GM19025 (cell line): ENCODE results near the gene GRIN1.
"Not testable (repeated sequence)": the region's sequence is repeated elsewhere in the genome, so short reads cannot be mapped to it uniquely, and the experiment has no call there.

Source experiments
- ATAC-seq: cut with Tn5 transposase; IDR thresholded peaks from one replicate; pipeline ENCODE4 v1.9.1; 2021; ENCODE audit warnings: mild to moderate bottlenecking, low read depth, moderate library complexity; ENCODE audit not compliant: unreplicated experiment

GRIN1 gene

GRCh38 chr9:137110911-137111787, 27.8 kb upstream of the GRIN1 start:
- ATAC-seq: no peak

- no peak for ATAC-seq
Measured at GRCh38 chr9:137111788-137112563, 27.0 kb upstream of the GRIN1 start.

- no peak for ATAC-seq
Measured at GRCh38 chr9:137112564-137113384, 26.2 kb upstream of the GRIN1 start.

GRCh38 chr9:137113385-137114159, 25.4 kb upstream of the GRIN1 start:
- no peak for ATAC-seq

- no peak for ATAC-seq
Measured at GRCh38 chr9:137114220-137114612, 24.7 kb upstream of the GRIN1 start.

GRCh38 chr9:137114613-137115393, 24.2 kb upstream of the GRIN1 start, which contains the start of gene DPP7:
Gene DPP7, minus strand, starts transcription at chr9:137114733. Its CDS starts 20 bp downstream, at chr9:137114713.
- ATAC-seq: peak; percentile 69

- ATAC-seq: no peak
Measured at GRCh38 chr9:137115394-137116026, 23.4 kb upstream of the GRIN1 start.

GRCh38 chr9:137116027-137116507, 22.9 kb upstream of the GRIN1 start:
- ATAC-seq: no peak

- ATAC-seq: no peak
Measured at GRCh38 chr9:137116728-137117127, 22.2 kb upstream of the GRIN1 start.

GRCh38 chr9:137117269-137117731, 21.7 kb upstream of the GRIN1 start:
- ATAC-seq: no peak

GRCh38 chr9:137118092-137118603, 20.8 kb upstream of the GRIN1 start:
- ATAC-seq: not testable (repeated sequence)

- ATAC-seq: not testable (repeated sequence)
Measured at GRCh38 chr9:137121927-137122795, 16.8 kb upstream of the GRIN1 start.

- ATAC-seq: not testable (repeated sequence)
Measured at GRCh38 chr9:137122796-137123467, 16.0 kb upstream of the GRIN1 start.

GRCh38 chr9:137123468-137123837, 15.5 kb upstream of the GRIN1 start:
- ATAC-seq: no peak

- not testable (repeated sequence) for ATAC-seq
Measured at GRCh38 chr9:137123952-137124462, 14.9 kb upstream of the GRIN1 start.

GRCh38 chr9:137126786-137127185, 12.2 kb upstream of the GRIN1 start:
- no peak for ATAC-seq
